COLO829 (cell line): Measurements from ENCODE around the gene POMT1.
"Not testable (repeated sequence)": the region's sequence is repeated elsewhere in the genome, so short reads cannot be mapped to it uniquely, and the experiment has no call there.

ENCODE experiments used
- DNase-seq: peaks from one replicate; pipeline ENCODE4 v3.0.0; 2012; ENCODE audit warnings: low spot score

Gene POMT1

DNA sequence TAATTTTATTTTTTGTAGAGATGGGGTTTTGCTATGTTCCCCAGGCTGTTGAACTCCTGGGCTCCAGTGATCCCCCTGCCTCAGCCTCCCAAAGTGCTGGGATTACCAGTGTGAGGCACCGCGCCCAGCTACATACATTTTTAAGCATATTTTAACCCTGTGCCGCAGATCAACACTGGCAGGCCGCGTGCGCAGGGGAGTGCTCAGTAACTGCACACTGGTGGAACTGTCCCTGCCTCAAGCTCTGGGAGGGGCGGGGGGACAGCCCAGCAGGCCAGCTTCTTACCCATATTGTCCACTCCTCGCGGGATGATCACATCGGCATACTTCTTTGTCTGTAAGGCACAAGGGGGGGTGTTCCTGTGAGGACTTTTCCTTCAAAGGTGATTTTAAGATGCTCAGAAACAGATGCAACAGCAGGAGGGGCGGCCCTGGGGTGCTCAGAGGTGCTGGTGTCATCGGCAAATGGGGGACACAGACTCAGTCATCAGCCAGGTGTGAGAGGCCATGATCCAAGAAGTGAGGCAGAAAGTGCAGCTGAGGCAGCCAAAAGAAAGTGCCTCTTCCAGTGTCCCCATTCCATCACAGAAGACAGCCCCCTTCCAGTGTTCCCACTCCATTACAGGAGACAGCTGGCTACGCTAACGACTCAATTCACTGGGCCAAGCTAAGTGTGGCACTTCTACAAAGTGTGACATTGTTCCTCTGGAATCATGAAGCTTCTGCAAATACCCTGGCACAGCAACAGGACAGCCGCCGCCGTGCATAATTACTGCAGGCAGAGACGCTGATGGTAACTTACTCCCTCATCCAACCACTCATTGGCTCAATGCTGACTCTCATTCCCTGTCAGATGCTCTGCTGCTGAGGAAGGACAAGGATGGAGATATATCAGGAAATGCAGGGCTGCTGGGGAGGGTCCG lies 23.2 kb downstream of the POMT1 start:
- no peak for DNase-seq

DNA sequence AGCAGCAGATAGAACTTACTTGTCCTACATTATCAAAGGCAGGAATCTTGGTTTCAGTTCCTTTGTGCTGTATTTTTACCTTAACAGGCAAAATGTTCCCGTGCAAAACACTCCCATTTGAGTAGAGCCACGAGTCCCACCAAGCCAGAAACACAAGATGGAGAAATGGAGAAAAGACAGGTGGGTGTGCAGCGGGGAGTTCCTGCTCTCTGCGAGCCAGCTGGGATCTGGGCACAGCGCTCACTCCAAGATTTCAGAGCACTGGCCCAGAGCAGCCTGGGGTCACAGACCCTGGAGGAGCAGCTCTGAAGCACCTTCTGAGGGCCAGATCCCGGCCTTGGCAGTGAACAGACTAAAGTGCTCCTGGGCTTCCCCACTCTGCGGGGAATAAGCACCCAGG lies 25.5 kb downstream of the POMT1 start:
- no peak for DNase-seq

DNA sequence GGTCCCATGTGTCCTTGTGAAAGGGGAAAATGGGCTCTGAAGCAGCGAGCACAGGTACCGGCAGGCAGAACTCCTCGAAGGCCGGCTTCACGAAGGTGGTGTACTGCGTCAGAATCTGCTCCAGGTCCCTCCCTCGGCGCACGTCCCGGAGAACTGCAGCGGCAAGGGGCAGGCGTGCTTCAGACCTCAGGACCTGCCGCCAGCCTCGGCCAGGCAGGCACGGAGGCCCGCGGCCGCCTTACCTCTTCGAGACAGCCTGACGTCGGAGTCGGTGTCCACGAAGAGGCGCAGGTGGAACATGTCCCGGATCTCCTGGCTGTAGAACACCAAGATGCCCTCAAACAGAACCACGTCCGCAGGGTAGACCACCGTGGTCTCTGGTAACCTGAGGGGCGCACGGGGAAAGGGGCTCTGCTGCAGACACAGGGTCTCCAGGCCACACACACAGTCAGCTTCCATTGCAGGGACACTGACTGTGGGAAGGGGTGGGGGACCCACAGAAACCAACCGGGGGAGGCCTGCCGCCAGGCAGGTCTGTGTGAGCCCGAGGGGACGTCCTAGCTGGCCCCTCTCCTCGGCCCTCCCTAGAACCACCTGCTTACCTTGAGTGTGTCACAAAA lies 26.3 kb downstream of the POMT1 start:
- no peak for DNase-seq

DNA sequence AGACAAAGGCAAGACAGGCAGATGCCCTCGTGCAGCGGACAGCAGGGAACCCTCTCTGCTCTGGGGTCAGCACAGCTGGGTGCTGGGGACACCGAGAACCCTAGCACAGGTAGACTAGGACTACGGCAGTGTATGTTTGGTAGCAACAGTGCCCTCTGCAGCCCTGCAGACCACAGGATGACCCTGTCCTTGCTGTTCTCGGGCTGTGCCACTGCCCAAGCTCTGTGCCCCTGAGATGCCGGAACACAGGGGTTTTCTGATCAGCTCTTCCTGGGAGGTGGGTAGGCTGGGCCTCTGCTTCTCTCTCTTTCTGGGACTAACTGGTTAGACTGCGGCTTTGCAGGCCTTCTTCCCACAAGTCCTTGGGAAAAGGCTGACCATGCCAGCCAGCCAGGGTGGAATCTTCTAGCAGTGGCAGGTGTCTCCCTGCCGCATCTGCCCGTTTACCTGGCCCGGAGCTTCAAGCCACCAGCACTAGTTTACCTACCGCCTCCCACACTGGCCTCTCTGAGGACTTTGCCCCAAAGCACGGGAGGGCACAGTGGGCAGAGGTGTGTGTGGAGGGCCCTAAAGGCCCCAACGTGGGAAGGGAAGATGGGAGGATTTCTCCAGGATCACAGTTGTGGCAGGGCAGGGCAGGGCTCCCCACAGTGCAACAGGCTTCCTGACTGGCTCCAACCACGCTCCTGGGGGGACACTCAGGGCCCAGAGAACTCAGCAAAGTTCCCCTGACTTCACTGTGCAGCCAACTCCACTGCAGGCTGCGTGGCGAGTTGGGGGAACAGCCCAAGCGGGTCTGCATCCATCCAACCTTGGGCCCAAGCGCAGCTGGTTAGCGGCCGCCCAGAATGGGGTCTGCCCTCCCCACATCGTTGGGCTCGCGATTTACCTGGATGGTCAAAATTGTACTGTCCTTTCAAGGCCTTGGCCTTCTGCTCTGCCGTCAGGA lies 27.2 kb downstream of the POMT1 start:
- DNase-seq = no peak

- DNase-seq = peak; percentile 89
Measured at GRCh38 chr9:131530546-131530919, 27.8 kb downstream of the POMT1 start.

DNA sequence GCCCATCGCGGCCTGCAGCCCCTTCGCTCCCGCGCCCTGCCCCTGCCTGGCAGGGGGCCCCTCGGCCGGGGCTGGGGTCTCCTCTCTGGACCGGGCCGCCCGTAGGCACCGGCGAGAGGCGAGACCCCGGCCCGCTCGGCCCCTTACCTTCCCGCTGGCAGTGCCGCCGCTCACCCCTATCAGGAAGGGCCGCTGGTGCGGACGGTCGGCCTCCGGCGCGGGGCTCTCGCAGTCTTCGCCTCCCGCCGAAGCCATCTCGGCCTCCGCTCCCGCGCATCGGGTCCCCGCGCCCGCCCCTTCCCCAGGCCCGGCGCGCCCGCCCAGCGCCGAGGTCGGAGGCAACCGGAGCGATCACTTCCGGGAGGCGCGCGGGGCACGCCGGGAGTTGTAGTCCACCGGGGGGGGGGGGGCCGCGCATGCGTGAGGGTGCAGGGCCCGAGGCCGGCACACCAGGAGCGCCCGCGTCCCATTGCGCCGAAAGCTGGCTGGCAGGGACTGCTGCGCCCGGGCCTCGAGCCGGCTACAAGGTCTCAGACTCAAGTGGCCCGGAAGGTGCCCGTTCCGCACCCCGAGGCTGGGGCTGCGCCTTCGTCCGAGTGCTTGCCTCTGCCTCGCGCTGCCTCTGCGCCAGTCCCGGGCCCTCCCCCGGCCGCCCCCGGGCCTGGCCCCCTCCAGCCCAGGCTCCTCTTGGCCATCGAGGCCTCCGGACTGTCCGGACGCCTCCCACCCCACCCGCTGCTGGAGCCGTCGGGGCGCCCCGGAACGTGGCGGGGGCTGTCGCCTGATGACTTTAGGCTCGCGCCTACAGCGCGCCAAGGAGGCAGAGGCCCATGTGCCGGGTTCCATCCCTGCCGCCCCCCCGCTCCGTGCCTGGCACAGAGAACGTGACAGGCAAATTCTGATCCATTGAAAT lies 28.5 kb downstream of the POMT1 start, which contains the start of gene UCK1:
Gene UCK1 (minus strand): TSS at position 344 of the 913 bp plus-strand sequence. CDS start 89 bp downstream, at position 255.
- DNase-seq = peak; percentile 98

- no peak for DNase-seq
Measured at GRCh38 chr9:131534721-131535237, 32.1 kb downstream of the POMT1 start.

DNA sequence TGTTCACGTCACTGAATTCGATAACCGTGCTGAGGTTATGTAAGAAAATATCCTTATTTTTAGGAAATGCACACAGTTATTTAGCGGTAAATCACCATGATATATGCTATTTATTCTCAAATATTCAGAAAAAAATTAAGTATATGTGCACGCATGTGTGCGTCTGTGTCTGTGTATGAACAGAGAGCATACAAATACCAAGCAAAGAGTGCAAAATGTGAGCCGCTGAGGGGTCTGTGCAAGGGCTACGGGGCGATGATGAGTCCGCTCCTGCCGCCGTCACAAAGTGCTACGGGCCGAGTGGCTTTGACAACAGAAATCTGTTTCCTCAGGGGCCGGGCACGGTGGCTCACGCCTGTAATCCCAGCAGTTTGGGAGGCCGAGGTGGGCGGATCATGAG lies 35.2 kb downstream of the POMT1 start:
- no peak for DNase-seq

GRCh38 chr9:131539223-131539923 lies 36.7 kb downstream of the POMT1 start:
- DNase-seq = no peak

- no peak for DNase-seq
Measured at GRCh38 chr9:131543141-131543540, 40.4 kb downstream of the POMT1 start.

DNA sequence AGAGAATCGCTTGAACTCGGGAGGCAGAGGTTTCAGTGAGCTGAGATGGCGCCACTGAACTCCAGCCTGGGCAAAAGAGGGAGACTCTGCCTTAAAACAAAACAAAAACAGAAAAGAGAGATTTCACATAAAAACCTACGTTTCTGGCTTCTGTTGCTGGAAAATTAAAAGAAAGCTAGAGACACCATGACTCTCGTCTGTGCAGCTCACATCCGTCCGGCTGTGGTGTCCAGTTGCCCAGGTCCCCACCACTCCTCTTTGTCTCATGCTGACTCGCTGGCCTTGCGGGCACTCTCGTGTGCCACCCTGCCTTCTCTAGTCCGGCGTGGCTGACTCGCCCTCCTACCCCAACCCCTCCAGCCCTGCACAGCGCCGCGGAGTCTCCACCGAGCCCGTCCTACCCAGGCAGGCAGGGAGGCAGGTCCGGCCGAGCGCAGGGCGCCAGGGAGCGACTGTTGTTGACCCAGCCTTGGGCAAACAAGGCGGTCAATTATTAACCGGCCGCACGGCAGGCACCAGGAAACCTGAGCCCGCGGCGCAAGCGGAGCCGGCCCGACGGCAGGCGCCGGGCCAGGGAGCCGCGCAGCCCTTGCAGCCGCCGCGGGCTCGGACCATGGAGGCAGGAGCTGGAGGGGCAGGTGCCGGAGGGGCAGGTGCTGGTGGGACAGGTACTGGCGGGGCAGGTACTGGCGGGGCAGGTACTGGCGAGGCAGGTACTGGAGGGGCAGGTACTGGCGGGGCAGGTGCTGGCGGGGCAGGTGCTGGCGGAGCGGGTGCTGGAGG lies 42.5 kb downstream of the POMT1 start, which contains the start of gene PRRT1B:
Gene PRRT1B (plus strand): TSS at position 521 of the 783 bp plus-strand sequence. CDS start 93 bp downstream, at position 614.
- DNase-seq = no peak

DNA sequence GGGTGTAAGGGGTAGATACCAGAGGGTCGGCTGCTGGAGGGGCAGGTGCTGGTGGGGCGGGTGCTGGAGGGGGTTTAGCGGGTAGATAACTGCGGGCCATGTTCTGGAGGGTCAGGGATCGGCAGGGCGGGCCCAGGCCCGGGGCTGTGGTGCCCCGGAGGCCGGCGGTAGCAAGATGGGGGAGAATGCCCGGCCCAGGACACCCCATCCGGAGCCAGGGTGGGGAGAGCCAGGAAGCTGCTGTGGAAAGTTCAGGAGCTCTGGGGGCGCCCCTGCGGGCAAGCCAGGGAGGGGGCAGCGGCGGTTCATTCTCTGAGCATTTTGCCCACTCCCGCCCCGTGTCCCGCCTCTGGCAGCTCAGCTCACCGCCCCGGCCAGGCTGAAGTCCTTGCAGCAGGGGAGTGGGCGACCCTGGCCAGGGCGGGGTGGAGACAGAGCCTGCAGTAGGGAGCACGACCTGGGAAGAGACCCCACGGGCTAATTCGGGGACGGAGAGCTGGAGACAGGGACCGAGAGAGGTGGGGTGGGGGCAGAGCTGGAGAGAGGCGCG lies 43.1 kb downstream of the POMT1 start:
- DNase-seq = no peak

DNA sequence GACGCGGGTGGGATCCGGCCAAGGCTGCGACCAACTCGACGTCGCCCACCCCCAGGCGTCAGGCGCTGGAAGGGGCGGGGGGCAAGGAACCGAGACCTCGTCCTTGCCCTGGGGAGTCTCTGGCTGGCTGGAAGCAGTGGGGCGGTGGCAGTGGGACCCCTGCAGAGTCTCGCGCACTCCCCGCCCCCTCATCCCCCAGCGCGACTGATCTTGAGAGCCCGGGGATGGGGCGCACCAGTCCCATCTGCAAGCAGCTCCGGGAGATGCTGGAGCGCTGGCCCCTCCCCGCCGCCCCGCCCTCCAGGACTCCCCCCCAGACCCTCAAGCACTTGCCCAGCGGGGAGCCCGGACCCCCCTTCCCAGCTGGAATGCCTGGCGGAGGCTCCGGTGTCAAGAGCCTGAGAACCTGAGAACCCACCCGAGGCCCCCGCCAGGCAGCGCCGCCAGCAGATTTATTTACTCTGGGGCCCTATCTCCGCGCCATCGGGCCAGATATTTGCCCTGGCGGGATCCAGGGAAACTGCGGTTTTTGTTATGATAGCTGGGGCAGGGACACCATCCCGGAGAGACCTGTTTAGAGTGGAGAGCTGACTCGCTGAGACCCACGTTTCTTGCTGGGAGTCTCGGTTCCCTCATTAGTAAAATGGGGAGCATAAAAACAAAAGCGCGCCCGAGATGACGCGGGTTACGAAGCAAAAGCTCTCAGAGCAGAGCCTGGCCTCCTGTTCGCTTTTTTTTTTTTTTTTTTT lies 43.8 kb downstream of the POMT1 start:
- DNase-seq = no peak

GRCh38 chr9:131549186-131549585 lies 46.5 kb downstream of the POMT1 start:
- not testable (repeated sequence) for DNase-seq

DNA sequence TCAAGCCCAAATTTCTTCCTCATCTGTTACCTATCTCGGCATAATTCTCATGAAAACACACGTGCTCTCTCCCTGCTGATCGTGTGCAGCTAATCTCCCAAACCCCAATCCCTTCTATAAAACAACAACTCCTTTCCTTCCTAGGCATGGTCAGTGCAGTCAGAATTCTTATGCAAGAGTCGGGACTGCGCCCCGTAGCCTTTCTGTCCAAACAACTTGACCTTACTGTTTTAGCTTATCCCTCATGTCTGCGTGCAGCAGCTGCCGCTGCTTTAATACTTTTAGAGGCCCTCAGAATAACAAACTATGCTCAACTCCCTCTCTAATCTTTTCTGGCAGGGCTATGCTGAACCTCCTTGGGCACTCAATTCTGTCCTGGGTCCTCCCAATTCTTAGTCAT lies 47.7 kb downstream of the POMT1 start:
- not testable (repeated sequence) for DNase-seq

DNA sequence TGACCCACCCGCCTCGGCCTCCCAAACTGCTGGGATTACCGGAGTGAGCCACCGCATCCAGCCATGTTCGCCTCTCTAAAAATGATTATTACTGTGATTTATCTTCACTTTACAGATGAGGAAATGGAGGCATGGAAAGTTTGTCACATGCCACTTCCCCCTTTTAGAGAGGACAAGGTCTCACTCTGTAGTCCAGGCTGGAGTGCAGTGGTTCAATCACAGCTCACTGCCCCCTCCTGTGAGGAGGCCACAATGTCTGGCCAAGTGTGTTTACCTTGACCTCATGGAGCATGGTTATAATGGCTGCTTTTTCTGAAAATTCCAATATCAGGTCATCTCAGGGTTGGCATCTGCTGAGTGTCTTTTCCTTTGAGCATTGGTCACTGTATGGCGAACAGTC lies 49.3 kb downstream of the POMT1 start:
- DNase-seq = no peak

- no peak for DNase-seq
Measured at GRCh38 chr9:131554087-131554842, 51.5 kb downstream of the POMT1 start.
